Measurements from ENCODE around the gene SOWAHC.
A peak's percentile ranks its signal among the peaks of the same experiment; 100 is the strongest.
"Not testable (repeated sequence)": the region's sequence is repeated elsewhere in the genome, so short reads cannot be mapped to it uniquely, and the experiment has no call there.

SOWAHC gene

GRCh38 chr2:109619032-109619615 is 5.0 kb downstream of the SOWAHC start:
- TF ChIP-seq CTCF (IDR thresholded peaks at IDR 0.05; ENCODE audit: insufficient read depth, low read depth, low read length, missing control alignments), result no peak

GRCh38 chr2:109623297-109623696 is 9.1 kb downstream of the SOWAHC start:
- H3K4me3 ChIP-seq (ENCODE audit: low read depth, low read length), result no peak overlapping the region
- no peak for TF ChIP-seq CTCF (IDR thresholded peaks at IDR 0.05; ENCODE audit: insufficient read depth, low read depth, low read length, missing control alignments)
- no peak for DNase-seq (ENCODE audit: low read depth)

More at GRCh38 chr2:109619032-109619615, 5.0 kb downstream of the SOWAHC start:
- no peak for DNase-seq (ENCODE audit: low read depth)
- H3K4me3 ChIP-seq (ENCODE audit: low read depth, low read length), result peak overlapping the region; percentile 15

- H3K4me3 ChIP-seq (ENCODE audit: low read depth, low read length), result no peak overlapping the region
- DNase-seq (ENCODE audit: low read depth), result no peak
- no peak for TF ChIP-seq CTCF (IDR thresholded peaks at IDR 0.05; ENCODE audit: insufficient read depth, low read depth, low read length, missing control alignments)
These were observed 9.8 kb downstream of the SOWAHC start for GRCh38 chr2:109623923-109624322.

GRCh38 chr2:109624339-109624738 is 10.2 kb downstream of the SOWAHC start:
- no peak for TF ChIP-seq CTCF (IDR thresholded peaks at IDR 0.05; ENCODE audit: insufficient read depth, low read depth, low read length, missing control alignments)
- no peak overlapping the region for H3K4me3 ChIP-seq (ENCODE audit: low read depth, low read length)
- peak; percentile 54 for DNase-seq (ENCODE audit: low read depth)

- not testable (repeated sequence) for DNase-seq (ENCODE audit: low read depth); H3K4me3 ChIP-seq (ENCODE audit: low read depth, low read length)
These were observed 14.2 kb downstream of the SOWAHC start for GRCh38 chr2:109628321-109628720.

GRCh38 chr2:109629867-109630266 is 15.7 kb downstream of the SOWAHC start:
- no peak for DNase-seq (ENCODE audit: low read depth)
- TF ChIP-seq CTCF (IDR thresholded peaks at IDR 0.05; ENCODE audit: insufficient read depth, low read depth, low read length, missing control alignments), result no peak
- H3K4me3 ChIP-seq (ENCODE audit: low read depth, low read length), result no peak overlapping the region

GRCh38 chr2:109630441-109631430 is 16.6 kb downstream of the SOWAHC start:
- TF ChIP-seq CTCF (IDR thresholded peaks at IDR 0.05; ENCODE audit: insufficient read depth, low read depth, low read length, missing control alignments), result no peak
- H3K4me3 ChIP-seq (ENCODE audit: low read depth, low read length), result no peak overlapping the region
- no peak for DNase-seq (ENCODE audit: low read depth)
